ENCODE data around the gene MTHFR.

GRCh38 chr1:11764519-11764918 lies 41.2 kb downstream of the MTHFR start:
- TF ChIP-seq CTCF (IDR thresholded peaks at IDR 0.05; ENCODE audit: low read length) = no peak
- TF ChIP-seq EZH2 (IDR thresholded peaks at IDR 0.05; ENCODE audit: borderline replicate concordance, low read length) = no peak
